ENCODE data around the gene ANKRD27. TPM values are rescaled to one million over a fixed set of nuclear protein-coding genes. Genes with fewer than 3 reads are reported as not detected.

The ANKRD27 gene
- total RNA-seq, 1 experiment from 2014 or later: 40.8 TPM

- H3K9me3 Mint-ChIP-seq (ENCODE audit: low read depth, unreplicated experiment): no peaks in the 10 kb centered on the region
- H3K27me3 Mint-ChIP-seq (ENCODE audit: unreplicated experiment): peaks cover 35% of the 10 kb centered on the region
- no peaks in the 10 kb centered on the region for H3K36me3 Mint-ChIP-seq (ENCODE audit: insufficient read depth, unreplicated experiment)
- no peak overlapping the region for H3K27ac Mint-ChIP-seq (ENCODE audit: unreplicated experiment)
- intact Hi-C loops (cut with micrococcal nuclease; ENCODE audit: unreplicated experiment): no loop called here
- no peak overlapping the region for H3K4me3 Mint-ChIP-seq (ENCODE audit: low read depth, unreplicated experiment)
- peaks cover 11% of the 10 kb centered on the region for H3K4me1 Mint-ChIP-seq (ENCODE audit: low read depth, unreplicated experiment)
- no TSS peak for BruUV-seq (replicated peaks)
- CTCF ChIA-PET: interaction anchor here (0.7 kb wide), 1 partner anchor 15 kb away, joined by 3 read pairs; the partner anchor contains the start of gene PDCD5
- no peak for TF ChIP-seq CTCF (IDR thresholded peaks at IDR 0.05; ENCODE audit: unreplicated experiment)
- no peak for DNase-seq
Measured at GRCh38 chr19:32566246-32566830, 108.6 kb downstream of the ANKRD27 start.

GRCh38 chr19:32563761-32564160 is 111.2 kb downstream of the ANKRD27 start:
- no peak for DNase-seq
- intact Hi-C loops (cut with micrococcal nuclease; ENCODE audit: unreplicated experiment): no loop called here
- no TSS peak for BruUV-seq (replicated peaks)
- peaks cover 26% of the 10 kb centered on the region for H3K27me3 Mint-ChIP-seq (ENCODE audit: unreplicated experiment)
- CTCF ChIA-PET: interaction anchor here (0.7 kb wide), 2 partner anchors 17 to 410 kb away, joined by 3 to 4 read pairs; partner anchors contain the start of gene PDCD5
- H3K4me3 Mint-ChIP-seq (ENCODE audit: low read depth, unreplicated experiment): no peak overlapping the region
- TF ChIP-seq CTCF (IDR thresholded peaks at IDR 0.05; ENCODE audit: unreplicated experiment): no peak
- no peak overlapping the region for H3K27ac Mint-ChIP-seq (ENCODE audit: unreplicated experiment)
- no peaks in the 10 kb centered on the region for H3K36me3 Mint-ChIP-seq (ENCODE audit: insufficient read depth, unreplicated experiment)
- H3K4me1 Mint-ChIP-seq (ENCODE audit: low read depth, unreplicated experiment): no peaks in the 10 kb centered on the region
- H3K9me3 Mint-ChIP-seq (ENCODE audit: low read depth, unreplicated experiment): no peaks in the 10 kb centered on the region

GRCh38 chr19:32558607-32559228 is 116.3 kb downstream of the ANKRD27 start:
- no peak overlapping the region for H3K27ac Mint-ChIP-seq (ENCODE audit: unreplicated experiment)
- no TSS peak for BruUV-seq (replicated peaks)
- CTCF ChIA-PET: interaction anchor here (0.7 kb wide), 1 partner anchor 26 kb away, joined by 3 read pairs; no protein-coding TSS in a partner anchor
- intact Hi-C loops (cut with micrococcal nuclease; ENCODE audit: unreplicated experiment): no loop called here
- peaks cover 42% of the 10 kb centered on the region for H3K27me3 Mint-ChIP-seq (ENCODE audit: unreplicated experiment)
- H3K4me3 Mint-ChIP-seq (ENCODE audit: low read depth, unreplicated experiment): no peak overlapping the region
- H3K4me1 Mint-ChIP-seq (ENCODE audit: low read depth, unreplicated experiment): no peaks in the 10 kb centered on the region
- DNase-seq: no peak
- H3K9me3 Mint-ChIP-seq (ENCODE audit: low read depth, unreplicated experiment): no peaks in the 10 kb centered on the region
- TF ChIP-seq CTCF (IDR thresholded peaks at IDR 0.05; ENCODE audit: unreplicated experiment): no peak
- no peaks in the 10 kb centered on the region for H3K36me3 Mint-ChIP-seq (ENCODE audit: insufficient read depth, unreplicated experiment)

GRCh38 chr19:32555786-32556185 is 119.2 kb downstream of the ANKRD27 start:
- Mint-ChIP-seq H3K27me3 (ENCODE audit: unreplicated experiment) (peaks cover 42% of the 10 kb centered on the region), H3K4me1 (ENCODE audit: low read depth, unreplicated experiment) (no peaks in the 10 kb centered on the region), H3K4me3 (ENCODE audit: low read depth, unreplicated experiment) (no peak overlapping the region), H3K9me3 (ENCODE audit: low read depth, unreplicated experiment) (no peaks in the 10 kb centered on the region), H3K36me3 (ENCODE audit: insufficient read depth, unreplicated experiment) (no peaks in the 10 kb centered on the region), H3K27ac (ENCODE audit: unreplicated experiment) (no peak overlapping the region)
- no peak for TF ChIP-seq CTCF (IDR thresholded peaks at IDR 0.05; ENCODE audit: unreplicated experiment)
- no peak for DNase-seq
- intact Hi-C loops (cut with micrococcal nuclease; ENCODE audit: unreplicated experiment): no loop called here
- CTCF ChIA-PET: interaction anchor here (0.5 kb wide), 1 partner anchor 383 kb away, joined by 3 read pairs; no protein-coding TSS in a partner anchor
- no TSS peak for BruUV-seq (replicated peaks)

All from Calu3 (cell line).